Endothelial cell of hepatic sinusoid (primary cell): Measurements from ENCODE around the gene LUZP2.

ENCODE experiments used
- in situ Hi-C: cut with HindIII; loops from 2 replicates; pipeline ENCODE4 v1.10.0; 2017; ENCODE audit warnings: low sequenced_read_pairs

The LUZP2 gene

GRCh38 chr11:24628224-24628776 lies 131.4 kb downstream of the LUZP2 start:
- in situ Hi-C loops: no loop called here

GRCh38 chr11:24634606-24635160 lies 137.8 kb downstream of the LUZP2 start:
- in situ Hi-C loops: no loop called here

- in situ Hi-C loops: no loop called here
Observed at GRCh38 chr11:24635588-24636290, 138.9 kb downstream of the LUZP2 start.

- in situ Hi-C loops: no loop called here
Observed at GRCh38 chr11:24636291-24636629, 139.4 kb downstream of the LUZP2 start.

GRCh38 chr11:24637520-24637919 lies 140.7 kb downstream of the LUZP2 start:
- in situ Hi-C loops: no loop called here

GRCh38 chr11:24642648-24643047 lies 145.8 kb downstream of the LUZP2 start:
- in situ Hi-C loops: no loop called here

- in situ Hi-C loops: no loop called here
Observed at GRCh38 chr11:24645563-24645962, 148.7 kb downstream of the LUZP2 start.

GRCh38 chr11:24651873-24652272 lies 155.0 kb downstream of the LUZP2 start:
- in situ Hi-C loops: no loop called here

- in situ Hi-C loops: no loop called here
Observed at GRCh38 chr11:24653901-24654300, 157.0 kb downstream of the LUZP2 start.

GRCh38 chr11:24661331-24661730 lies 164.5 kb downstream of the LUZP2 start:
- in situ Hi-C loops: no loop called here

GRCh38 chr11:24664399-24664798 lies 167.5 kb downstream of the LUZP2 start:
- in situ Hi-C loops: no loop called here

GRCh38 chr11:24667353-24667968 lies 170.6 kb downstream of the LUZP2 start:
- in situ Hi-C loops: no loop called here

GRCh38 chr11:24678703-24679348 lies 182.0 kb downstream of the LUZP2 start:
- in situ Hi-C loops: no loop called here

GRCh38 chr11:24679821-24680351 lies 183.0 kb downstream of the LUZP2 start:
- in situ Hi-C loops: no loop called here

GRCh38 chr11:24683583-24683982 lies 186.7 kb downstream of the LUZP2 start:
- in situ Hi-C loops: no loop called here

- in situ Hi-C loops: no loop called here
Observed at GRCh38 chr11:24685821-24686220, 189.0 kb downstream of the LUZP2 start.

GRCh38 chr11:24687531-24688147 lies 190.8 kb downstream of the LUZP2 start:
- in situ Hi-C loops: no loop called here

- in situ Hi-C loops: no loop called here
Observed at GRCh38 chr11:24688981-24689380, 192.1 kb downstream of the LUZP2 start.

- in situ Hi-C loops: no loop called here
Observed at GRCh38 chr11:24697522-24698111, 200.8 kb downstream of the LUZP2 start.

GRCh38 chr11:24704716-24705115 lies 207.9 kb downstream of the LUZP2 start:
- in situ Hi-C loops: no loop called here

- in situ Hi-C loops: no loop called here
Observed at GRCh38 chr11:24705474-24705873, 208.6 kb downstream of the LUZP2 start.
